K562 (cell line): ENCODE data around the gene MLKL. TPM values are rescaled to one million over a fixed set of nuclear protein-coding genes. Genes with fewer than 3 reads are reported as not detected.
A peak's percentile ranks its signal among the peaks of the same experiment; 100 is the strongest.

Experiments used
- CBX3 ChIP-seq, 2 experiments: IDR thresholded peaks; 1 replicate in 1 of 2; 2 replicates in 1 of 2; pipeline ENCODE4 v1.6.1; 2012; ENCODE audit warnings: inconsistent platforms in 2 of 2, low read length in 2 of 2, borderline replicate concordance in 1 of 2, control low read depth in 1 of 2
- E4F1 ChIP-seq: fragments of 250-450 bp; sonication (Bioruptor Pico); IDR thresholded peaks from 2 replicates; pipeline ENCODE4 v1.5.0; 2021; ENCODE audit warnings: mild to moderate bottlenecking, borderline replicate concordance
- ERF ChIP-seq: fragments of 450-650 bp; formaldehyde crosslinking; IDR thresholded peaks from 2 replicates; pipeline ENCODE4 v1.4.0; 2020; ENCODE audit warnings: mild to moderate bottlenecking, mixed read lengths
- HEY1 ChIP-seq: fragments of 250-450 bp; sonication (Bioruptor Pico); IDR thresholded peaks from 2 replicates; pipeline ENCODE4 v1.5.0; 2020; ENCODE audit warnings: mild to moderate bottlenecking, moderate library complexity, borderline replicate concordance
- MED1 ChIP-seq: sonication (generic); formaldehyde crosslinking; IDR thresholded peaks from 2 replicates; pipeline ENCODE4 v1.8.1; 2023; ENCODE audit warnings: missing genetic modification reagents, borderline replicate concordance
- POLR3A ChIP-seq: IDR thresholded peaks from 2 replicates; pipeline ENCODE4 v1.6.1; 2011; ENCODE audit warnings: borderline replicate concordance, mild to moderate bottlenecking, moderate library complexity; ENCODE audit not compliant: insufficient read length, insufficient read depth; ENCODE audit errors: extremely low read depth
- RFX5 ChIP-seq: IDR thresholded peaks from 2 replicates; pipeline ENCODE4 v1.6.1; 2011; ENCODE audit warnings: low read depth, mild to moderate bottlenecking, improper control_type of control experiment, low read length
- SMAD4 ChIP-seq: fragments of 250-450 bp; sonication (Bioruptor Pico); conservative IDR thresholded peaks from 2 replicates; pipeline ENCODE4 v1.8.0; 2021; ENCODE audit warnings: inconsistent platforms, mild to moderate bottlenecking, moderate library complexity
- TBP ChIP-seq: optimal IDR thresholded peaks from 2 replicates; pipeline ENCODE3; 2011; ENCODE audit warnings: low read depth, low read length, improper control_type of control experiment
- TEAD1 ChIP-seq, 2 experiments: fragments of 450-650 bp in 1 of 2; sonication (generic) in 1 of 2; formaldehyde crosslinking; IDR thresholded peaks; 2 replicates each; pipeline versions ENCODE4 v1.4.0 to v1.8.0; 2020 to 2022; ENCODE audit warnings: mild to moderate bottlenecking in 2 of 2, missing genetic modification reagents in 1 of 2
- THRB ChIP-seq: fragments of 450-650 bp; formaldehyde crosslinking; conservative IDR thresholded peaks from 2 replicates; pipeline ENCODE4 v1.4.0; 2022; ENCODE audit warnings: mild to moderate bottlenecking, missing genetic modification characterization
- ZBTB5 ChIP-seq: fragments of 450-650 bp; IDR thresholded peaks from 2 replicates; pipeline ENCODE4 v1.6.1; 2017; ENCODE audit warnings: antibody characterized with exemption
- ZNF133 ChIP-seq: fragments of 250-450 bp; sonication (Bioruptor Pico); IDR thresholded peaks from 2 replicates; pipeline ENCODE4 v1.4.0; 2020; ENCODE audit warnings: mild to moderate bottlenecking
- ZNF408 ChIP-seq: fragments of 250-450 bp; sonication (Bioruptor Pico); IDR thresholded peaks from 2 replicates; pipeline ENCODE4 v1.4.0; 2020; ENCODE audit warnings: low read depth, mild to moderate bottlenecking, moderate library complexity
- ZNF444 ChIP-seq: fragments of 250-450 bp; sonication (Bioruptor Pico); IDR thresholded peaks from 2 replicates; pipeline ENCODE4 v1.4.0; 2020; ENCODE audit warnings: mild to moderate bottlenecking, moderate library complexity
- ZNF518B ChIP-seq: fragments of 250-450 bp; sonication (Bioruptor Pico); IDR thresholded peaks from 2 replicates; pipeline ENCODE4 v1.5.0; 2021; ENCODE audit warnings: mild to moderate bottlenecking, moderate library complexity
- ZZZ3 ChIP-seq: fragments of 450-650 bp; IDR thresholded peaks from 2 replicates; pipeline ENCODE4 v1.6.1; 2016; ENCODE audit warnings: antibody characterized with exemption, mild to moderate bottlenecking, moderate library complexity
- polyA plus RNA-seq, 8 experiments: library from polyadenylated mRNA; depleted of rRNA in 4 of 8; stranded (reverse) in 5 of 8; unstranded in 3 of 8; fragments of >200 nt; fragmentation: Nextera tagmentation in 2 of 8; fragmentation: Illumina TruSeq in 1 of 8; extraction: Ambion mirVana in 2 of 8; extraction: Trizol in 1 of 8; gene quantifications; 2 replicates each; pipeline versions ENCODE4 v1.2.1 to v1.2.3, GENCODE V29; 2011 to 2014; ENCODE audit warnings: inconsistent platforms in 1 of 8, missing spikeins in 1 of 8
- total RNA-seq, 7 experiments: library from RNA; depleted of rRNA in 6 of 7; stranded (reverse); fragments of >200 nt in 6 of 7; fragmentation: Illumina TruSeq in 2 of 7; extraction: Trizol in 2 of 7; gene quantifications; 2 replicates each; pipeline versions ENCODE4 v1.2.1 to v1.2.3, GENCODE V29; 2011 to 2021; ENCODE audit warnings: low replicate concordance in 1 of 7

Gene MLKL
- total and polyA plus RNA-seq, 9 of the 15 experiments (the other 6 are each of a cell fraction or from before 2014, with no cell fraction given): 1.6 to 6.1 (median 4.8) TPM

GRCh38 chr16:74695450-74696422 lies 4.9 kb downstream of the MLKL start (continued):
- TF ChIP-seq CBX3 (IDR thresholded peaks at IDR 0.05; ENCODE audit: borderline replicate concordance in 1 of 2, low read length in 2 of 2): peak in 1 of 2 experiments; percentile 48; a peak in 1 of 3 replicates
- TF ChIP-seq ZNF408: no peak
- TF ChIP-seq ZZZ3: no peak
- no peak for TF ChIP-seq ZNF133 (CRISPR knock-in tag)
- TF ChIP-seq TBP: peak; percentile 81
- TF ChIP-seq SMAD4 (CRISPR knock-in tag): no peak
- TF ChIP-seq TEAD1 (CRISPR knock-in tag; IDR thresholded peaks at IDR 0.05): no peak
- TF ChIP-seq E4F1: no peak
- TF ChIP-seq THRB (CRISPR knock-in tag): no peak
- TF ChIP-seq HEY1 (CRISPR knock-in tag): no peak
- TF ChIP-seq RFX5: no peak
- TF ChIP-seq ZNF518B (CRISPR knock-in tag): no peak
- TF ChIP-seq ZNF444 (CRISPR knock-in tag): no peak
- TF ChIP-seq MED1 (CRISPR knock-in tag): no peak
- TF ChIP-seq ERF (CRISPR knock-in tag): no peak
- TF ChIP-seq POLR3A: no peak
- TF ChIP-seq ZBTB5: no peak
